Measurements from ENCODE around the gene C2CD3.
"Not testable (repeated sequence)": the region's sequence is repeated elsewhere in the genome, so short reads cannot be mapped to it uniquely, and the experiment has no call there.

C2CD3 gene

GRCh38 chr11:74159642-74160041 is 11.2 kb downstream of the C2CD3 start:
- in situ Hi-C loops (cut with HindIII; ENCODE audit: low sequenced_read_pairs), result loop anchor here (5.0 kb wide), 1 partner anchor 87 kb away; no protein-coding TSS in a partner anchor

- in situ Hi-C loops (cut with HindIII; ENCODE audit: low sequenced_read_pairs), result no loop called here
Measured at GRCh38 chr11:74157169-74157568, 13.6 kb downstream of the C2CD3 start.

- in situ Hi-C loops (cut with HindIII; ENCODE audit: low sequenced_read_pairs), result no loop called here
Measured at GRCh38 chr11:74154620-74155281, 16.1 kb downstream of the C2CD3 start.

GRCh38 chr11:74153224-74153623 is 17.6 kb downstream of the C2CD3 start:
- in situ Hi-C loops (cut with HindIII; ENCODE audit: low sequenced_read_pairs), result no loop called here

GRCh38 chr11:74147199-74147929 is 23.4 kb downstream of the C2CD3 start:
- in situ Hi-C loops (cut with HindIII; ENCODE audit: low sequenced_read_pairs), result no loop called here

- in situ Hi-C loops (cut with HindIII; ENCODE audit: low sequenced_read_pairs), result no loop called here
Measured at GRCh38 chr11:74144592-74144991, 26.2 kb downstream of the C2CD3 start.

- in situ Hi-C loops (cut with HindIII; ENCODE audit: low sequenced_read_pairs), result no loop called here
Measured at GRCh38 chr11:74142624-74143023, 28.2 kb downstream of the C2CD3 start.

- in situ Hi-C loops (cut with HindIII; ENCODE audit: low sequenced_read_pairs), result no loop called here
Measured at GRCh38 chr11:74141908-74142307, 28.9 kb downstream of the C2CD3 start.

GRCh38 chr11:74141241-74141695 is 29.5 kb downstream of the C2CD3 start:
- in situ Hi-C loops (cut with HindIII; ENCODE audit: low sequenced_read_pairs), result no loop called here

- in situ Hi-C loops (cut with HindIII; ENCODE audit: low sequenced_read_pairs), result not testable (repeated sequence)
Measured at GRCh38 chr11:74139919-74140431, 30.8 kb downstream of the C2CD3 start.

GRCh38 chr11:74139151-74139918 is 31.5 kb downstream of the C2CD3 start:
- in situ Hi-C loops (cut with HindIII; ENCODE audit: low sequenced_read_pairs), result no loop called here

GRCh38 chr11:74138572-74138971 is 32.2 kb downstream of the C2CD3 start:
- in situ Hi-C loops (cut with HindIII; ENCODE audit: low sequenced_read_pairs), result no loop called here

GRCh38 chr11:74138021-74138420 is 32.8 kb downstream of the C2CD3 start:
- in situ Hi-C loops (cut with HindIII; ENCODE audit: low sequenced_read_pairs), result no loop called here

GRCh38 chr11:74135127-74135840 is 35.5 kb downstream of the C2CD3 start:
- in situ Hi-C loops (cut with HindIII; ENCODE audit: low sequenced_read_pairs), result no loop called here

GRCh38 chr11:74134661-74135060 is 36.1 kb downstream of the C2CD3 start:
- in situ Hi-C loops (cut with HindIII; ENCODE audit: low sequenced_read_pairs), result no loop called here

- in situ Hi-C loops (cut with HindIII; ENCODE audit: low sequenced_read_pairs), result no loop called here
Measured at GRCh38 chr11:74133436-74133835, 37.4 kb downstream of the C2CD3 start.

- in situ Hi-C loops (cut with HindIII; ENCODE audit: low sequenced_read_pairs), result no loop called here
Measured at GRCh38 chr11:74132833-74133232, 38.0 kb downstream of the C2CD3 start.

GRCh38 chr11:74129121-74129520 is 41.7 kb downstream of the C2CD3 start:
- in situ Hi-C loops (cut with HindIII; ENCODE audit: low sequenced_read_pairs), result not testable (repeated sequence)

GRCh38 chr11:74123008-74123448 is 47.8 kb downstream of the C2CD3 start:
- in situ Hi-C loops (cut with HindIII; ENCODE audit: low sequenced_read_pairs), result no loop called here

- in situ Hi-C loops (cut with HindIII; ENCODE audit: low sequenced_read_pairs), result no loop called here
Measured at GRCh38 chr11:74121804-74122203, 49.0 kb downstream of the C2CD3 start.
